ENCODE data around the gene SHOC2. TPM values are rescaled to one million over a fixed set of nuclear protein-coding genes. Genes with fewer than 3 reads are reported as not detected.
"Not testable (repeated sequence)": the region's sequence is repeated elsewhere in the genome, so short reads cannot be mapped to it uniquely, and the experiment has no call there.

The SHOC2 gene
- polyA plus RNA-seq, 5 donors, result 29.4 to 43.0 (median 35.9) TPM

DNA sequence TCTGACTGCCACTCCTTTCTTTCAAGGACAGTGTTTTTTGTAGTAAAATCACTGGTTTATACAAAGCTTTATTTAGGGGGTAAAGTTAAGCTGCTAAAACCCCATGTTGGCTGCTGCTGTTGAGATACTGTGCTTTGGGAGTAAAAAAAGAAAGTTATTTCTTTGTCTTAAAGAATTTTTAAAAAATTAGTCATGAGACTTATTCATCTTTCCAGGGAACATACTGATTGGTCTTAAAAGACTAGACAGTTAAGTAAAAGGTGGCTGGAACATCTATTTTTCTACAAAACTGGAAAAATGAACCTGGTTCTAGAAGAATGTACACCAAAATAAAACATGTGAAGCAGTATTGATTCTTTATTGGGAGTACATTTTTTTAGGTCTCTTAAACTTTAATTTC is 21.0 kb upstream of the SHOC2 start:
- DNase-seq, result no peak

DNA sequence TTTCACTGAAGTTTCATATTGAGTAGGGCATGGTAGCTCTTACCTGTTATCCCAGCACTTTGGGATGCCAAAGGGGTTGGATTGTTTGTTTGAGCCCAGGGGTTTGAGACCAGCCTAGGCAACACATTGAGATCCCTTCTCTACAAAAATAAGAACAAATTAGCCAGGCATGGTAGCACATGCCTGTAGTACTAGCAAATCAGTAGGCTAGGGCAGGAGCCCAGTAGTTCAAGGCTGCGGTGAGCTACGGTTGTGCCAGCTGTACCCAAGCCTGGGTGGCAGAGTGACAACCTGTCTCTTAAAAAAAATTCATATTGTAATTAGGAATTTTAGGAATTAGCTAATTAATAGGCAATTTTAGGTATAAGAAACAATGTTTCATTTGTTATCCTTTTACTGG is 18.4 kb upstream of the SHOC2 start:
- no peak for DNase-seq

- DNase-seq, result no peak
These were observed 17.2 kb upstream of the SHOC2 start for GRCh38 chr10:110901954-110902819.

- no peak for DNase-seq
These were observed 15.8 kb upstream of the SHOC2 start for GRCh38 chr10:110903280-110904278.

- DNase-seq, result no peak
These were observed 9.3 kb upstream of the SHOC2 start for GRCh38 chr10:110910138-110910537.

DNA sequence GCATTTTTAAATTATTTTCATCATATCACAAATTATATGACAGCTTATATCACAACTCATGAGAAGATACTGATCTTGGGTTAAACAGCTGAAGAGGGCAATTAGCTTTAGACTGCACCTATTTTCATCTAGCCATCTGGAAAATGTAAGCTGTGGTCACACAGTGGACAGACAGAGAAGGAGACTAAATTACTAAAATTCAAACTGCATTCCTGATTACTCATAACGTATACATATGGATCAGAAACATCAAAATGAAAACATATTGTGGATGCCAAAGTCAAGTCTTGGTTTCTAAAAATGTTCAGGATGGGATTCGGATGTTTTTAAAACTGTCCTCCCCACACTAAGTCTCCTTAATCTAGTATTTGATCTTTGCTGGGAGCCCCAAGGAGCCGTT is 7.0 kb upstream of the SHOC2 start:
- no peak for DNase-seq

- no peak for DNase-seq
These were observed 5.0 kb upstream of the SHOC2 start for GRCh38 chr10:110914431-110914830.

- DNase-seq, result no peak
These were observed 4.4 kb upstream of the SHOC2 start for GRCh38 chr10:110915035-110915434.

DNA sequence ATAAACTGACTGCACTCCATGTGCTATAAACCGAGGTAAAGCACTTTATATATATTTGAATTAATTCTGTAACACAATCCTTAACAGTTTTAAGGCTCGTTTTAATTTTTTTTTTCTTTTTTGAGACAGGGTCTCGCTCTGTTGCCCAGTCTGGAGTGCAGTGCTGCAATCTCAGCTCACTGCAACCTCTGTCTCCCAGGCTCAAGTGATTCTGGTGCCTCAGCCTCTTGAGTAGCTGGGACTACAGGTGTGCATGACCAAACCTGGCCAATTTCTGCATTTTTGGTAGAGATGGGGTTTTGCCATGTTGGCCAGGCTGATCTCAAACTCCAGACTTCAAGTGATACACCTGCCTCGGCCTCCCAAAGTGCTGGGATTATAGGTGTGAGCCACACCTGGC is 3.8 kb upstream of the SHOC2 start:
- DNase-seq, result not testable (repeated sequence)

DNA sequence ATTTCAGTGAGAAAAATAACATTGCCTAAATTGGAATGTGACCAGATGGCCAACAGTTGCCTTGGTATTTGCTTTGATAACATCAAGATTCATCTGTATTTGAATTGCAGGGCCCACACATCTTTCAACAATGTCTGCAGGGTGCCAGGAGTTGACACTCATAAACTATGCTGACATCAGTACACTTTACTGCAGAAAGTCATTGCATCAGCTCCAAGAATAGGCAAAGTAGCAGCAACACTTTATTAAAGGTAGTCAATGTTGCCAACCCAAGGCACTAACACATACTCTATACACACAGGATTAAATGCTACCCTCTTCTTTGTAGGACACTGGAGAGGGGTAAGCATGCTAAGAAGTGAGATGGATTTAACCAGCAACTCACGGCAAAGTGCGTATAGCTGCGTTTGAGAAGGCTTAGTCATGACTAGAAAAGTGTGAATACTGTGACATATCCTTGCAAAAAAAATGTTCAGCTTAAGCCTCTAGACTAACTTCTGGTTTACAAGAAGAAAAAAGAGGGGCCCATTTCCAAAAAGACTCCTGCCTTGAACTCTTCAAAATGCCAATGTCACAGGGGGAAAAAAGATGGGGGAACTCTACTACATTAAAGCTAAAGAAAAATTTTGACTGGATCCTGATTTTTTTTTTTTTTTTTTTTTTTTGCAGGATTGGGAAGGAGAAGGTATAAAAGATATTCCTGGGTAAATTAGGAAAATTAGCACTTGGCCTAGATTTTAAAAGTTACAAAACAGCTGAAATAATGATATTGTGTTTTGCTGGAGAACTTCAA is 2.7 kb upstream of the SHOC2 start:
- DNase-seq, result no peak

GRCh38 chr10:110918269-110918642 is 1.1 kb upstream of the SHOC2 start:
- no peak for DNase-seq

DNA sequence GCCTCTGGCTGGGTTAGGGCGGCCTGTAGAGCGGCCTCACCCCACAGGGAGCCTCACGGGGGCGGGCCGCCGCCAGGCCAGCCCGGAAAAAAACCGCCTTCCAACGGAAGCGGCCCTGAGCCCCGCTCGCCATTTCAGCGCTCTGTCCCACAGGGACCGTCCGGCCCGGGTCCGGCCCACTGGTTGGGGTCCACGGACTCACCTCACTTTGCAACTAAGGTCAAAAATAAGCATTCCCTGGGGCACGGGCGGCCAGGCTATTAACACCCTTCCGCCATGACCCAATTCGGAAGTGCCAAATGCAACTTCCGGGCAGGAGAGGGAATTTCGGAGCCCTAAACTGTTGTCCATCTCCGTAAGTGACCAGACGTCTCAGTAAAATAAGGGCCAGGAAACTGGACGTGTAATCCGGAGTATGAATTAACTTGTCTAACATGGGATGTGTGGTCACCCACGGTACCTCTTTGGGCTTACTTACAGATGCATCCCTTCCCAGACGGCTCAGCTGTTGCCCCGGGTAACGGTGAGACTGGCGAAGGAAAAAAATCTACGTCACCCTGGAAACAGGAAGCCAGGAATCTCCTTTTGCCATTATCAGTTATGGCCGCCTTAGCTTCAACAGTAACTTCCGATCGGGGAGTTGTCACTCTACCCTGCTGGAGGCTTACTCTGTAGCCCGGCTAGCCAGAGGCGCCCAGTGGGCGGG is 608 bp upstream of the SHOC2 start, which contains the start of gene BBIP1:
BBIP1 (minus strand) TSS at position 538 of the 706 bp plus-strand sequence. CDS start 1,023 bp downstream, outside the sequence.
- peak; percentile 99 to 100 for DNase-seq

DNA sequence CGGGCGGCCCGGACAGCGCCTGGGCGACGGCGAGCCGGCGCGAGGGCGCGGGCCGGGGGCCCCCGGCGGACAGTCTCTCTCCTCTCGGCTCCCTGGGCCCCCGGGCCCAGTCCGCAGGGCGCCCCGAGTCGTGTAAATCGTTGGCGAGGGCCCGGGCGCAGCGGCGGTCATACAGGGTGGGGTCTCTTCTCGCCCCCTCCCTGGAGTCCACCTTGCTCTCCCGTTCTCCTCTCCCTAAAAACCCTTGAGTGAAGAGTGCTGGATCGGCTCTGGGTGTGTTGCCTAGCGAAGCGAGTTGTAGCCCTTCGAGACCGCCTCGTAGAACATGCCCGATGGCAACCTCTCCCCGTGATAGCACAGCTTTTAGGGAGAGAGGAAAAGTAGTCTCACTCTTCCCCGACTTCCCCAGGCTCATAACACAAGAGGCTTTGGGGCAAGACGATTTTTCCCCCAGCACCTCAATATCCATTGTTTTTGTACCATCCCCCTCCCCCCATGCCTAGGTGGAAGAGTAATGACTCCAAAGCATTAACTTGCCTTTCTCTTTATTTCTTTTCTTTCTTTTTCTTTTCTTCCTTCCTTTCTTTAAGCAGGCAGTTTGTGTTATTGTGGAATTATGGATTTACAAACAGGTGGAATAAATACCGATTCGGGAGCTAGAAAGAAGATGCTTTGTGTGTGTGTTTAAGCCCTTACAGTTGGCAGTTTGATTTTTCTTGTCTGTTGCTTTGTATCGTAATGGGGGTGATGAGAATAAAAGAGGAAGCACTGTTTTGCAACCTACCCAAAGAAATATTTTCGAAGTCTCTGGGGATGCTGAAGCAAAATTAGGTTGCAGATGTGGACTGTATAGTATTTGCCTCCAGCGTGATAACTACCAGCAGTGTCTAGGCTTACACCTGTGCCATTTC is 822 bp downstream of the SHOC2 start:
- DNase-seq, result peak; percentile 42 to 55

DNA sequence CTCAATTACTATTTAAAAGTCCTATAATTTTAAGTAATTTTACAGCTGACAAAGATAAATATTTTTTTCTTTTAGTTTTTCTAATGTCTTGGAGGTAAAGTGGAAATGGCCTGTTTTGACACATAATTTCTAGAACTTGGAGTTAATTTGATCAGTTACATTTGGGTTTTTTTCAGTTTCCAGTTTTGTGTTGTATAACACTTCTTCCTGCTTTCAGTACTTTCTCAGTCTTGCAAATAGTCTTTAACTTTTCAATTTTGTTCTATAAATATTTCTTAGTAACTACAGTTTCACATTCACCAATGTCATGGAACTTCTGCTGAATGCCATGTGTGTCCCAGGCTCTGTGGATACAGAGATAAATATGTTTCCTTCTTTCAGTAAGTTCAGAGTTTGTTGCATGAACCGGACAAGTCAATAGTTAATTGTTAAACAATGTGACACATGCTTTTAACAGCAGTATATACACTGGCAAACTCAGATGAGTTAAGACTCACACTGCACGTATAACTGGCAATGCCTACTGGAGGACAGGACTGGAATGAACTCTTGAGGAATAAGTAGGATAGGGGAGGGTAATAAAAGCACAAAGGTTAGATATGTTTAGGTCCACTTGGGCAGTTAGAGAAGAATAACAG is 4.6 kb downstream of the SHOC2 start:
- DNase-seq, result no peak

DNA sequence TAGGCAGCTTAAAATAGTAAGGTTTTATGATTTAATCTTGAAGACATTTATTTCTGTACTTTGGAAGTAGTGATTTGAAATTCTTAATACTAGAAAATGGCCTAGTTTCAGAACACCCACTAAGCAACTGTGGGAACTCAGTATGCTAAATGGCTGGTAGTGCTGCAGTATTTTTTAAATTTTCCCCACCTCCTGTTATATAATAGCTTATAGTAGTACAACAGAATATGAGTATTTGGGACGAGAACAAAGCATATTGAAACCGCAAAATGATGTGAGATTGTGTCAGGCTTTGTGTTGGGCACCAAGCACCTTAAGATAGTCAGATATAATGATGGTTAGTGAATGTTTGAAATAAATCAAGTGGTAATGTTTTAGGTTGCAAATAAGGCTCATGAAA is 8.1 kb downstream of the SHOC2 start:
- no peak for DNase-seq

DNA sequence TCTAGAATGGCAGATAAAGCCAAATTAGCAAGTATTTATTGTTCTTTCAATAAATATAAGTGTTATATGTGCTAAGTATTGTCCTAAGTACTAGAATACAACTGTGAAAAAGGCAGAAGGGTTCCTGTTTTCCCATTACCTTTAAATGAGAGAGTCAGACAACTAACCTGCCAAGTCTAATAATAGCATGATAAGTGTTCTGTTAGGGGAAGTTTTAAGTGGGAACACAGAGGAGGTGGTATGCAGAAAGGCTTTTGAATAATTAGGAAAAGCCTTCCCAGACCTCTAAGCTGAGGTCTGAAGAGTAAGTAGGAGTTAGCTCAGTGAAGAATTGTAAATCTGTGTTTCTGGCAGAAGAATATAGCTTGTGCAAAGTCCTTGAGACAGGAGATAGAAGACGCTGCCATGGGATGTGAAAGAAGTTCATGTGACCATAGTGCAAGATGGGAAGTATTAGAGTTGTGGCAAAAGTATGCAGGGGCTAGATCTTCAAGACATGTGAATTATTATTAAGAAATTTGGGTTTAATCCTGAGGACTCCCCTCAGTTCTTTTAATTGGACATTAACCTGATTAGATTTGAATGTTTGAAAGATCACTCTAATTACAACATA is 12.5 kb downstream of the SHOC2 start:
- no peak for DNase-seq

DNA sequence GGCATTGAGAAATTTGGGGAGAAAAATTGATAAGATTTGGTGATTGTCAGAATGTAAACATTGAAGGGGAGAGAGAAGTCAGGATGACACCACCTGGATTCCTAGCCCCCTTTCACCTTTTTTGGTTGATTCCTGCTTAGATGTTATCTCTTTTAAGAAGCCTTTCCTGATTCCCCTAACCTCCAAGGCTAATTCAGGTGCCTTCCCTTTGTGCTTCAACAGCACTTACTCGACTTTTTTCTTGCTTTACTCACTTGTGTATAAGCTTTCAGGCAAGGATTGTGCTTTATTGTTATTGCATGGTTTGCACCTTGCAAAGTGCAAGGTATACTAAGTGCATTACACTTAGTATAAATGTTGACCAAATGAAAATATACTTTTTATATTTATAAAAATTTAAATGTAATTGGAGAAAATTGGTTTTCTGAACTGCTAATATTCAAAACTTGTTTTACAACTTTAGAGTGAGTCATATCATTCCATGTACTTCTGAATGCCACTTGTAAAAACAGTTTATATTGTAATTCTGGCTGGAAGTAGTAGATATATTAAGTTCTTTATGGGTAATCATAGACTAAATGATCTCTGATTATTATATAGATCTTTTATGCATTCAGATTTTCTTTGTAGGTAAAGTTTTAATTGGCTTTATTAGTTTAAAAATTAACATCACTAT is 13.2 kb downstream of the SHOC2 start:
- no peak for DNase-seq

- no peak for DNase-seq
These were observed 17.4 kb downstream of the SHOC2 start for GRCh38 chr10:110936757-110937156.

Measured in right lung (tissue), 5 donors.